Measurements from ENCODE around the gene PSTPIP2. TPM values are rescaled to one million over a fixed set of nuclear protein-coding genes. Genes with fewer than 3 reads are reported as not detected.

The PSTPIP2 gene
- total and polyA plus RNA-seq, 2 of the 4 experiments (the other 2 are of a cell fraction), result 10.4 to 12.4 TPM

DNA sequence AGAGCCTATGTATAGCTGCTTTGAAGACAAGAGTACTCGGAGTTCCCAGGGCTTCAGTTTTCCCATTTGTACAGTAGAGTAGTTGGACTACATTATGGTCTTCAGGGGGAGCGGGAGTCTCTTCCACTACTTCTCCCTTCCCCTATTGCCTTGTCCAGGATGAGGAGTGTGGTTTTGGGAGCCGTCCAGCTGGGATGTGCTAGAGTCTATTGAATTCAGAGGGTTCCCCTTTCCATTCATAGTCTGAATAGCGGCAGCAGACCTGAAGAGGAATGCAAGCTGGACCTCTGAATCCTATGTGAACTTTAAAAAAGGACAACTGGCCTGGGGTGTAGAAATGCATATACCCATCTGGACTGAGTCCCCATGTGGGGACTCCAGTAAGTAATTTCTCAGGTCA lies 61.4 kb downstream of the PSTPIP2 start:
- no peak overlapping the region for H2AK9ac ChIP-seq (replicated peaks; ENCODE audit: low read depth, low read length, poor library complexity)
- ChIA-PET POLR2A (ENCODE audit: unreplicated experiment) (no interaction called here), CTCF (no interaction called here)
- no peak overlapping the region for H2BK15ac ChIP-seq (ENCODE audit: low read depth, low read length)
- no peak overlapping the region for H4K8ac ChIP-seq (ENCODE audit: low read depth in 2 of 2, low read length in 2 of 2)
- H3K9ac ChIP-seq (ENCODE audit: low read depth, low read length), result no peak overlapping the region
- no peak overlapping the region for H4K5ac ChIP-seq (ENCODE audit: low read depth, low read length)
- H3K27ac ChIP-seq (ENCODE audit: insufficient read depth, low read length), result no peak overlapping the region
- H4K20me1 ChIP-seq (ENCODE audit: insufficient read depth, low read length), result no peaks in the 10 kb centered on the region
- no peak overlapping the region for H2BK20ac ChIP-seq (ENCODE audit: low read depth, low read length)
- H2AFZ ChIP-seq (replicated peaks; ENCODE audit: low read length, poor library complexity), result no peak overlapping the region
- no peak overlapping the region for H2AK5ac ChIP-seq (ENCODE audit: low read depth, low read length)
- H3K23ac ChIP-seq (ENCODE audit: low read depth, low read length), result no peak overlapping the region
- no peaks in the 10 kb centered on the region for H3K79me1 ChIP-seq (ENCODE audit: low read depth in 1 of 2, low read length in 2 of 2)
- DNase-seq (no peak), ATAC-seq (ENCODE audit: low read depth) (no peak)
- no peak overlapping the region for H2BK5ac ChIP-seq (ENCODE audit: low read depth, low read length, poor library complexity, severe bottlenecking)
- H3K9me1 ChIP-seq (ENCODE audit: insufficient read depth, low read length), result peaks cover 8% of the 10 kb centered on the region; the same call in 1 of the 2 replicates
- H3K4ac ChIP-seq (ENCODE audit: low read depth, low read length), result no peak overlapping the region
- intact Hi-C loops (cut with micrococcal nuclease), result no loop called here
- TF ChIP-seq, protein P1, sequence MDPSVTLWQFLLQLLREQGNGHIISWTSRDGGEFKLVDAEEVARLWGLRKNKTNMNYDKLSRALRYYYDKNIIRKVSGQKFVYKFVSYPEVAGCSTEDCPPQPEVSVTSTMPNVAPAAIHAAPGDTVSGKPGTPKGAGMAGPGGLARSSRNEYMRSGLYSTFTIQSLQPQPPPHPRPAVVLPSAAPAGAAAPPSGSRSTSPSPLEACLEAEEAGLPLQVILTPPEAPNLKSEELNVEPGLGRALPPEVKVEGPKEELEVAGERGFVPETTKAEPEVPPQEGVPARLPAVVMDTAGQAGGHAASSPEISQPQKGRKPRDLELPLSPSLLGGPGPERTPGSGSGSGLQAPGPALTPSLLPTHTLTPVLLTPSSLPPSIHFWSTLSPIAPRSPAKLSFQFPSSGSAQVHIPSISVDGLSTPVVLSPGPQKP (IDR thresholded peaks at IDR 0.05; ENCODE audit: borderline replicate concordance, low read depth, low read length), result no peak
- TF ChIP-seq MAFK (IDR thresholded peaks at IDR 0.05; ENCODE audit: low read depth, low read length), result no peak
- TF ChIP-seq, protein P2, sequence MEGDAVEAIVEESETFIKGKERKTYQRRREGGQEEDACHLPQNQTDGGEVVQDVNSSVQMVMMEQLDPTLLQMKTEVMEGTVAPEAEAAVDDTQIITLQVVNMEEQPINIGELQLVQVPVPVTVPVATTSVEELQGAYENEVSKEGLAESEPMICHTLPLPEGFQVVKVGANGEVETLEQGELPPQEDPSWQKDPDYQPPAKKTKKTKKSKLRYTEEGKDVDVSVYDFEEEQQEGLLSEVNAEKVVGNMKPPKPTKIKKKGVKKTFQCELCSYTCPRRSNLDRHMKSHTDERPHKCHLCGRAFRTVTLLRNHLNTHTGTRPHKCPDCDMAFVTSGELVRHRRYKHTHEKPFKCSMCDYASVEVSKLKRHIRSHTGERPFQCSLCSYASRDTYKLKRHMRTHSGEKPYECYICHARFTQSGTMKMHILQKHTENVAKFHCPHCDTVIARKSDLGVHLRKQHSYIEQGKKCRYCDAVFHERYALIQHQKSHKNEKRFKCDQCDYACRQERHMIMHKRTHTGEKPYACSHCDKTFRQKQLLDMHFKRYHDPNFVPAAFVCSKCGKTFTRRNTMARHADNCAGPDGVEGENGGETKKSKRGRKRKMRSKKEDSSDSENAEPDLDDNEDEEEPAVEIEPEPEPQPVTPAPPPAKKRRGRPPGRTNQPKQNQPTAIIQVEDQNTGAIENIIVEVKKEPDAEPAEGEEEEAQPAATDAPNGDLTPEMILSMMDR (conservative IDR thresholded peaks at IDR 0.05; ENCODE audit: low read depth, low read length), result no peak
- no peak for TF ChIP-seq POLR2A (IDR thresholded peaks at IDR 0.05; ENCODE audit: low read depth, low read length)
- no peak for TF ChIP-seq MXI1 (IDR thresholded peaks at IDR 0.05; ENCODE audit: borderline replicate concordance, low read depth, low read length)
- TF ChIP-seq CHD1 (IDR thresholded peaks at IDR 0.05; ENCODE audit: low read depth, low read length), result no peak
- no peak for TF ChIP-seq FOS (IDR thresholded peaks at IDR 0.05; ENCODE audit: low read depth, low read length)
- H4K91ac ChIP-seq (ENCODE audit: insufficient read depth, low read depth, low read length), result no peak overlapping the region
- H3K27me3 ChIP-seq (ENCODE audit: control insufficient read depth, insufficient read depth, low read length), result no peaks in the 10 kb centered on the region
- no peak overlapping the region for H3K14ac ChIP-seq (replicated peaks; ENCODE audit: low read depth, low read length)
- in situ Hi-C loops (cut with MboI; ENCODE audit: low sequenced_read_pairs), result no loop called here
- H3K4me2 ChIP-seq (ENCODE audit: low read depth, low read length), result no peak overlapping the region
- H3K18ac ChIP-seq (ENCODE audit: low read depth, low read length), result no peak overlapping the region
- WGBS, 2 experiments (ENCODE audit: extremely low coverage in 2 of 2, insufficient read length in 1 of 2), result no CpG with 5 or more reads among the region's 4 CpGs
- dilution Hi-C loops (cut with HindIII; ENCODE audit: low sequenced_read_pairs, unreplicated experiment), result no loop called here
- H3K56ac ChIP-seq (ENCODE audit: extremely low read depth, insufficient read depth, low read length), result no peak overlapping the region
- no TSS peak for BruUV-seq (replicated peaks)
- H2BK120ac ChIP-seq (ENCODE audit: low read depth, low read length), result no peak overlapping the region
- no peak overlapping the region for H3K4me3 ChIP-seq (ENCODE audit: insufficient read depth, low read depth, low read length)
- no peaks in the 10 kb centered on the region; the same call in 1 of the 2 replicates for H3K4me1 ChIP-seq (ENCODE audit: control insufficient read depth, insufficient read depth, low read length)
- no peaks in the 10 kb centered on the region for H3K9me3 ChIP-seq (ENCODE audit: control insufficient read depth, insufficient read depth, low read length)
- H3K36me3 ChIP-seq (ENCODE audit: control insufficient read depth, insufficient read depth, low read length), result peaks cover 26% of the 10 kb centered on the region

All from IMR-90 (cell line).